ENCODE data around the gene CACNA2D1.
"Not testable (repeated sequence)": the region's sequence is repeated elsewhere in the genome, so short reads cannot be mapped to it uniquely, and the experiment has no call there.

Gene CACNA2D1

GRCh38 chr7:82015751-82016150 is 427.8 kb downstream of the CACNA2D1 start:
- peak; percentile 47 for DNase-seq (ENCODE audit: low read depth)
- no peak for TF ChIP-seq CTCF (conservative IDR thresholded peaks at IDR 0.05; ENCODE audit: low read depth, low read length)
- no peak overlapping the region for H3K4me3 ChIP-seq (ENCODE audit: low read depth, low read length)

- not testable (repeated sequence) for DNase-seq (ENCODE audit: low read depth); H3K4me3 ChIP-seq (ENCODE audit: low read depth, low read length)
Observed at GRCh38 chr7:82014574-82014973, 429.0 kb downstream of the CACNA2D1 start.

- DNase-seq (ENCODE audit: low read depth) = peak; percentile 36
- no peak overlapping the region for H3K4me3 ChIP-seq (ENCODE audit: low read depth, low read length)
- no peak for TF ChIP-seq CTCF (conservative IDR thresholded peaks at IDR 0.05; ENCODE audit: low read depth, low read length)
Observed at GRCh38 chr7:82012453-82012852, 431.1 kb downstream of the CACNA2D1 start.

- no peak for TF ChIP-seq CTCF (conservative IDR thresholded peaks at IDR 0.05; ENCODE audit: low read depth, low read length)
- no peak for DNase-seq (ENCODE audit: low read depth)
- H3K4me3 ChIP-seq (ENCODE audit: low read depth, low read length) = no peak overlapping the region
Observed at GRCh38 chr7:82010416-82010815, 433.2 kb downstream of the CACNA2D1 start.

- TF ChIP-seq CTCF (conservative IDR thresholded peaks at IDR 0.05; ENCODE audit: low read depth, low read length) = no peak
- no peak for DNase-seq (ENCODE audit: low read depth)
- no peak overlapping the region for H3K4me3 ChIP-seq (ENCODE audit: low read depth, low read length)
Observed at GRCh38 chr7:82007315-82007714, 436.3 kb downstream of the CACNA2D1 start.

GRCh38 chr7:82005056-82005455 is 438.5 kb downstream of the CACNA2D1 start:
- TF ChIP-seq CTCF (conservative IDR thresholded peaks at IDR 0.05; ENCODE audit: low read depth, low read length) = no peak

GRCh38 chr7:81993186-81993585 is 450.4 kb downstream of the CACNA2D1 start:
- no peak for DNase-seq (ENCODE audit: low read depth)
- no peak for TF ChIP-seq CTCF (conservative IDR thresholded peaks at IDR 0.05; ENCODE audit: low read depth, low read length)
- H3K4me3 ChIP-seq (ENCODE audit: low read depth, low read length) = no peak overlapping the region

More at GRCh38 chr7:82005056-82005455, 438.5 kb downstream of the CACNA2D1 start:
- no peak for DNase-seq (ENCODE audit: low read depth)
- H3K4me3 ChIP-seq (ENCODE audit: low read depth, low read length) = no peak overlapping the region

GRCh38 chr7:81990395-81990794 is 453.2 kb downstream of the CACNA2D1 start:
- no peak for TF ChIP-seq CTCF (conservative IDR thresholded peaks at IDR 0.05; ENCODE audit: low read depth, low read length)
- DNase-seq (ENCODE audit: low read depth) = peak; percentile 43
- no peak overlapping the region for H3K4me3 ChIP-seq (ENCODE audit: low read depth, low read length)
